ENCODE data around the gene CCL21.

Gene CCL21

DNA sequence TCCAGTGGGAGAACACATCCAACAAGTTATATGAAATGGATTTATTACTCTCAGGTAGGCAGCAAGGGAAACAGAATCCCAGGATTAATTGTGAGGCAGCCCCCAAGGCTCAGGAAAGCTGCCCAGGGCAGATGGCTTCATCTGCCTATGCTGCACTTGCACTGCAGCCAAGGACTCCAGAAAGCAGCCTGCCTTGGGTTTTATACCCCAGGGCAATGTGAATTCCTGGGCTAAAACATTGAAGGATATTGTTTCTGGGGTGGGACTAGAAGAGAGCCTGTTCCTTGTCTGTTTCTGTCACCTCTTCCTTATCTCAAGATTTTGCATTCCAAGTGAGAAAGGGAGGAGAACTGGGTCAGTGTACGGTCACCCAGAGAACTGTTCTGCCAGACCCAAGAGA, 38.6 kb downstream of the CCL21 start:
- Histone ChIP-seq H2AFZ (ENCODE audit: low read depth, low read length) (no peak overlapping the region), H3K4me1 (ENCODE audit: insufficient read depth, low read length) (no peaks in the 10 kb centered on the region), H4K20me1 (ENCODE audit: insufficient read depth, low read length) (no peaks in the 10 kb centered on the region), H3K27me3 (ENCODE audit: insufficient read depth, low read length, poor library complexity) (peaks cover 6% of the 10 kb centered on the region), H3K9ac (ENCODE audit: low read depth, low read length) (no peak overlapping the region), H3K4me3 (ENCODE audit: low read depth in 1 of 2, low read length in 2 of 2) (no peak overlapping the region), H3K36me3 (ENCODE audit: insufficient read depth, low read length) (no peaks in the 10 kb centered on the region), H3K27ac (ENCODE audit: low read length) (no peak overlapping the region), H3K79me2 (ENCODE audit: insufficient read depth, low read length) (no peaks in the 10 kb centered on the region), H3K9me3 (ENCODE audit: insufficient read depth, low read length, severe bottlenecking) (no peaks in the 10 kb centered on the region), H3K4me2 (ENCODE audit: insufficient read depth, low read length) (no peak overlapping the region)
- TF ChIP-seq, protein P1, sequence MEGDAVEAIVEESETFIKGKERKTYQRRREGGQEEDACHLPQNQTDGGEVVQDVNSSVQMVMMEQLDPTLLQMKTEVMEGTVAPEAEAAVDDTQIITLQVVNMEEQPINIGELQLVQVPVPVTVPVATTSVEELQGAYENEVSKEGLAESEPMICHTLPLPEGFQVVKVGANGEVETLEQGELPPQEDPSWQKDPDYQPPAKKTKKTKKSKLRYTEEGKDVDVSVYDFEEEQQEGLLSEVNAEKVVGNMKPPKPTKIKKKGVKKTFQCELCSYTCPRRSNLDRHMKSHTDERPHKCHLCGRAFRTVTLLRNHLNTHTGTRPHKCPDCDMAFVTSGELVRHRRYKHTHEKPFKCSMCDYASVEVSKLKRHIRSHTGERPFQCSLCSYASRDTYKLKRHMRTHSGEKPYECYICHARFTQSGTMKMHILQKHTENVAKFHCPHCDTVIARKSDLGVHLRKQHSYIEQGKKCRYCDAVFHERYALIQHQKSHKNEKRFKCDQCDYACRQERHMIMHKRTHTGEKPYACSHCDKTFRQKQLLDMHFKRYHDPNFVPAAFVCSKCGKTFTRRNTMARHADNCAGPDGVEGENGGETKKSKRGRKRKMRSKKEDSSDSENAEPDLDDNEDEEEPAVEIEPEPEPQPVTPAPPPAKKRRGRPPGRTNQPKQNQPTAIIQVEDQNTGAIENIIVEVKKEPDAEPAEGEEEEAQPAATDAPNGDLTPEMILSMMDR (IDR thresholded peaks at IDR 0.05; ENCODE audit: borderline replicate concordance, extremely low read depth, low read length, poor library complexity, severe bottlenecking), result no peak
- TF ChIP-seq EZH2 (IDR thresholded peaks at IDR 0.05; ENCODE audit: borderline replicate concordance, low read depth, low read length, severe bottlenecking), result no peak
- DNase-seq, result no peak
- ATAC-seq (ENCODE audit: insufficient read depth, low read depth), result no peak

- H3K4me3 ChIP-seq (ENCODE audit: low read depth in 1 of 2, low read length in 2 of 2), result no peak overlapping the region
These were observed 40.0 kb downstream of the CCL21 start for GRCh38 chr9:34669809-34670562.

DNA sequence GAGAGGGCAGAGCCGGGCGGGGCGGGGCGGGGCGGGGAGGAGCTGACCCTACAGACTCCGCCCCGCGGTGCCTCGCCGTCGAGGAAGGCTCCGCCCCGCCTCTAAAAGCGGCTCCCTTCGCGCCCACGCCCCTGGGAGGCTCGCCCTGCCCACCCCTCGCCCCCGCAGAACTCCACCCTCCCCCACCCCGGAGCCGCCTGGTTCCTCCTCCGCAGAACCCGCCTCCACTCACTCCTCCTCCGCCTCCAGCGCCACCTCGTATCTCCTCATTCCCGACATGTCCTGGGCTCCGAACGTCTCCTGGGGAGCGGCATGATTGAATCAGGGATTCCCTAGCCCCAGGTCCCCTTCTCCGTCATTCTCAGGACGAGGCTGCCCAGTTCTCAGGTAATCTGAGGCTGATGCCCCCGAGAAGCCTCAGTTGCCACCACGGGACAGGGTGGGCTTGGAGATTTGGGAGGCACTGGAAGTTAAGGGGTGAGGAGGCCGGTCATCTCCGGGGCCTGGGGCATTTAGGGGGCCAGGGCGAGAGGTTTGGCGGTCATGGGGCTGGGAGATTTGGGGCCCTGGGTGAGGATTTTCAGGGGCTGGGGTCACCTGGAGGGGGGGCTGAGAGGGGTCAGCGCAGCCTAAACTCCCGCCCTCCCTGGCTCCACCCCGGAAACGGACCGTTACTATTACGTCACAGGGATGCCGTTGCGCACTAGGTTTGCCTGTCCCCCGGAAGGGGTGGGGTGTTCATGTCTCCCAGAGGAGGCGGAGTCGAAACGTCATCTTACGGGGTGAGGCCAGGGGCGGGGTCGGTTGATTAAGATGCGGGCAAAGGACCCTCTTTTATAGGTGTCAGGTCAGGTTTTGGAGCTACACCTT, 44.3 kb downstream of the CCL21 start:
- Histone ChIP-seq H2AFZ (ENCODE audit: low read depth, low read length) (no peak overlapping the region), H3K9me3 (ENCODE audit: insufficient read depth, low read length, severe bottlenecking) (no peaks in the 10 kb centered on the region), H3K36me3 (ENCODE audit: insufficient read depth, low read length) (no peaks in the 10 kb centered on the region), H4K20me1 (ENCODE audit: insufficient read depth, low read length) (no peaks in the 10 kb centered on the region), H3K27ac (ENCODE audit: low read length) (no peak overlapping the region), H3K79me2 (ENCODE audit: insufficient read depth, low read length) (no peaks in the 10 kb centered on the region), H3K4me1 (ENCODE audit: insufficient read depth, low read length) (peaks cover 21% of the 10 kb centered on the region), H3K27me3 (ENCODE audit: insufficient read depth, low read length, poor library complexity) (peaks cover 6% of the 10 kb centered on the region), H3K9ac (ENCODE audit: low read depth, low read length) (no peak overlapping the region), H3K4me2 (ENCODE audit: insufficient read depth, low read length) (no peak overlapping the region), H3K4me3 (ENCODE audit: low read depth in 1 of 2, low read length in 2 of 2) (no peak overlapping the region)
- DNase-seq, result no peak
- ATAC-seq (ENCODE audit: insufficient read depth, low read depth), result no peak
- no peak for TF ChIP-seq EZH2 (IDR thresholded peaks at IDR 0.05; ENCODE audit: borderline replicate concordance, low read depth, low read length, severe bottlenecking)

More at GRCh38 chr9:34669809-34670562, 40.0 kb downstream of the CCL21 start:
- ATAC-seq (ENCODE audit: insufficient read depth, low read depth) (no peak), DNase-seq (no peak)
- H3K9me3 ChIP-seq (ENCODE audit: insufficient read depth, low read length, severe bottlenecking), result no peaks in the 10 kb centered on the region
- no peak overlapping the region for H3K9ac ChIP-seq (ENCODE audit: low read depth, low read length)
- TF ChIP-seq, protein P1 (IDR thresholded peaks at IDR 0.05; ENCODE audit: borderline replicate concordance, extremely low read depth, low read length, poor library complexity, severe bottlenecking), result no peak
- TF ChIP-seq EZH2 (IDR thresholded peaks at IDR 0.05; ENCODE audit: borderline replicate concordance, low read depth, low read length, severe bottlenecking), result no peak
- H3K27ac ChIP-seq (ENCODE audit: low read length), result no peak overlapping the region
- no peak overlapping the region for H3K4me2 ChIP-seq (ENCODE audit: insufficient read depth, low read length)
- no peaks in the 10 kb centered on the region for H3K4me1 ChIP-seq (ENCODE audit: insufficient read depth, low read length)
- H3K27me3 ChIP-seq (ENCODE audit: insufficient read depth, low read length, poor library complexity), result peaks cover 6% of the 10 kb centered on the region
- no peaks in the 10 kb centered on the region for H3K36me3 ChIP-seq (ENCODE audit: insufficient read depth, low read length)
- no peak overlapping the region for H2AFZ ChIP-seq (ENCODE audit: low read depth, low read length)
- H4K20me1 ChIP-seq (ENCODE audit: insufficient read depth, low read length), result no peaks in the 10 kb centered on the region
- no peaks in the 10 kb centered on the region for H3K79me2 ChIP-seq (ENCODE audit: insufficient read depth, low read length)

- Histone ChIP-seq H3K27me3 (ENCODE audit: insufficient read depth, low read length, poor library complexity) (peaks cover 3% of the 10 kb centered on the region), H3K4me3 (ENCODE audit: low read depth in 1 of 2, low read length in 2 of 2) (no peak overlapping the region), H3K9ac (ENCODE audit: low read depth, low read length) (no peak overlapping the region), H3K27ac (ENCODE audit: low read length) (no peak overlapping the region), H2AFZ (ENCODE audit: low read depth, low read length) (no peak overlapping the region), H3K4me1 (ENCODE audit: insufficient read depth, low read length) (peaks cover 21% of the 10 kb centered on the region), H3K4me2 (ENCODE audit: insufficient read depth, low read length) (no peak overlapping the region), H4K20me1 (ENCODE audit: insufficient read depth, low read length) (no peaks in the 10 kb centered on the region), H3K36me3 (ENCODE audit: insufficient read depth, low read length) (no peaks in the 10 kb centered on the region), H3K79me2 (ENCODE audit: insufficient read depth, low read length) (no peaks in the 10 kb centered on the region), H3K9me3 (ENCODE audit: insufficient read depth, low read length, severe bottlenecking) (no peaks in the 10 kb centered on the region)
- no peak for TF ChIP-seq EZH2 (IDR thresholded peaks at IDR 0.05; ENCODE audit: borderline replicate concordance, low read depth, low read length, severe bottlenecking)
- TF ChIP-seq, protein P1 (IDR thresholded peaks at IDR 0.05; ENCODE audit: borderline replicate concordance, extremely low read depth, low read length, poor library complexity, severe bottlenecking), result no peak
- DNase-seq (no peak), ATAC-seq (ENCODE audit: insufficient read depth, low read depth) (no peak)
These were observed 44.9 kb downstream of the CCL21 start for GRCh38 chr9:34665067-34665380.
